Measurements from ENCODE around the gene RAB4A.

GRCh38 chr1:229305392-229305791, 34.5 kb downstream of the RAB4A start:
- TF ChIP-seq ZNF530 (tag by site-specific recombination; IDR thresholded peaks at IDR 0.05; ENCODE audit: low read depth) (no peak), ZNF792 (tag by site-specific recombination; IDR thresholded peaks at IDR 0.05) (no peak), ZBTB1 (tag by site-specific recombination; IDR thresholded peaks at IDR 0.05) (no peak), ZNF248 (tag by site-specific recombination; IDR thresholded peaks at IDR 0.05) (no peak), ZNF146 (tag by site-specific recombination; IDR thresholded peaks at IDR 0.05) (no peak), ZSCAN5A (tag by site-specific recombination; IDR thresholded peaks at IDR 0.05) (no peak), REST (tag by site-specific recombination; IDR thresholded peaks at IDR 0.05) (no peak)
- TF ChIP-seq, protein P1, sequence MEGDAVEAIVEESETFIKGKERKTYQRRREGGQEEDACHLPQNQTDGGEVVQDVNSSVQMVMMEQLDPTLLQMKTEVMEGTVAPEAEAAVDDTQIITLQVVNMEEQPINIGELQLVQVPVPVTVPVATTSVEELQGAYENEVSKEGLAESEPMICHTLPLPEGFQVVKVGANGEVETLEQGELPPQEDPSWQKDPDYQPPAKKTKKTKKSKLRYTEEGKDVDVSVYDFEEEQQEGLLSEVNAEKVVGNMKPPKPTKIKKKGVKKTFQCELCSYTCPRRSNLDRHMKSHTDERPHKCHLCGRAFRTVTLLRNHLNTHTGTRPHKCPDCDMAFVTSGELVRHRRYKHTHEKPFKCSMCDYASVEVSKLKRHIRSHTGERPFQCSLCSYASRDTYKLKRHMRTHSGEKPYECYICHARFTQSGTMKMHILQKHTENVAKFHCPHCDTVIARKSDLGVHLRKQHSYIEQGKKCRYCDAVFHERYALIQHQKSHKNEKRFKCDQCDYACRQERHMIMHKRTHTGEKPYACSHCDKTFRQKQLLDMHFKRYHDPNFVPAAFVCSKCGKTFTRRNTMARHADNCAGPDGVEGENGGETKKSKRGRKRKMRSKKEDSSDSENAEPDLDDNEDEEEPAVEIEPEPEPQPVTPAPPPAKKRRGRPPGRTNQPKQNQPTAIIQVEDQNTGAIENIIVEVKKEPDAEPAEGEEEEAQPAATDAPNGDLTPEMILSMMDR (tag by site-specific recombination; IDR thresholded peaks at IDR 0.05) = no peak

Measured in HEK293 (cell line).